Left kidney (tissue), 2 donors: ENCODE results near the gene EFCAB6. TPM values are rescaled to one million over a fixed set of nuclear protein-coding genes. Genes with fewer than 3 reads are reported as not detected.

Experiments used
- DNase-seq: peaks from one replicate; pipeline ENCODE4 v3.0.0-alpha.2; 2013
- polyA plus RNA-seq: library from polyadenylated mRNA; unstranded; fragments of 120-200 nt; gene quantifications from one replicate; pipeline ENCODE4 v1.2.1, GENCODE V29; 2013; ENCODE audit not compliant: insufficient read length

The EFCAB6 gene
- polyA plus RNA-seq, 1 donor, result 6.5 TPM

- DNase-seq, result no peak
These were observed 261.4 kb downstream of the EFCAB6 start for GRCh38 chr22:43550672-43551071.

DNA sequence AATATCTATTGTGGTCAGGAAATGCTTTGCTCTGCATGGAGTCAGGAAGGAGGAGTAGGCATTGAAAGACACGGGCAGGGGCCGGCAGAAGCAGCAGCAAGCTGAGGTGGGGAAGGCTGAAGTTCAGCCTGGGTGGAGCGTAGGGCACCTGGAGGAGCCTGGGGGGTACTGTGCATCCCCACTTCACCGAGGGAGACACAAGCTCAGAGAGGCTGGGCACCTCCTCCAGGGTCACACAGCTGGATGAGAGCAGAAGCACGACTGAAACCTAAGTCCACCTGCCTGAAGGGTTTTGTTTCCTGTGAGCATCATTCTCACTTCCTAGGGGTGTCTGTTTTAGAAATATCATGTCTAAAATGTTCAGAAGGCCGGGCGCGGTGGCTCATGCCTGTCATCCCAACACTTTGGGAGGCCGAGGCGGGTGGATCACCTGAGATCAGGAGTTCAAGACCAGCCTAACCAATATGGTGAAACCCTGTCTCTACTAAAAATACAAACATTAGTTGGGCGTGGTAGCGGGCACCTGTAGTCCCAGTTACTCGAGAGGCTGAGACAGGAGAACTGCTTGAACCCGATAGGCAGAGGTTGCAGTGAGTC lies 262.0 kb downstream of the EFCAB6 start:
- no peak for DNase-seq

DNA sequence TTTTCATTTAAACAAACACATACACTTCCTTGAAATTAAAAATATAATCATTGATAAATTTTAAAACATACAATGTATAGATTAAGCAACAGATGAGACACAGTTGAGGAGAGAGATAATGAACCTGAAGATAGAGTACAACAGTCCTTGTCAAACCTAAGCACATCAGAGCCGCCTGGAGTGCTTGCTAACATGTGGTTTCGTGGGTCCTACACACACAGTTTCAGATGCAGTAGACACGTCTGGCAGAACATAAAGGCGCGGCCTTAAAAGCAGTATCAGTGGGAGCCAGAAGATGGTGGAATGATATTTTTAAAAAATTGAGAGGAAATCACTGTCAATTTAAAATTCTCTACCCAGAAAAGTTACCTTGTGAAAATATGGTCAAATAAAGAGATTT lies 265.9 kb downstream of the EFCAB6 start:
- no peak for DNase-seq

DNA sequence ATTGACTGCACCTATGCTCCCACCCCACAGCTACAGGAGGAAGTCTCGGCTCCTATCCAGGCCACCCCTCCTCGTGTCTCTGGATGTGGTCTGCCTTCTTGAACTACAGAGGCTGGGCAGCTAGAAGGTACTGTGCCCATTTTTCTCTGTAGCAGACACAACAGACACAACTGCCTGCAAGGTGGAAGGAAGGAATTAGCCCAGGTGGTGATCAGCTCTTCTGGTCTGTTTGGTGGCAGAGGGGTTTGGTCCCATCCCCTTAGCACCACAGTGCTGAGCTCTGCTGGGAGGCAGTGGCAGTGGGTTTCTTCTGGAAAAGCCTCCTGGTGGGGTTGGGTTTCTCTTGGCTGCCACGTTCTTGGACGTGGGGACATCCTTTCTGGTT lies 267.8 kb downstream of the EFCAB6 start:
- DNase-seq, result no peak

- DNase-seq, result no peak
These were observed 268.4 kb downstream of the EFCAB6 start for GRCh38 chr22:43543522-43544288.

DNA sequence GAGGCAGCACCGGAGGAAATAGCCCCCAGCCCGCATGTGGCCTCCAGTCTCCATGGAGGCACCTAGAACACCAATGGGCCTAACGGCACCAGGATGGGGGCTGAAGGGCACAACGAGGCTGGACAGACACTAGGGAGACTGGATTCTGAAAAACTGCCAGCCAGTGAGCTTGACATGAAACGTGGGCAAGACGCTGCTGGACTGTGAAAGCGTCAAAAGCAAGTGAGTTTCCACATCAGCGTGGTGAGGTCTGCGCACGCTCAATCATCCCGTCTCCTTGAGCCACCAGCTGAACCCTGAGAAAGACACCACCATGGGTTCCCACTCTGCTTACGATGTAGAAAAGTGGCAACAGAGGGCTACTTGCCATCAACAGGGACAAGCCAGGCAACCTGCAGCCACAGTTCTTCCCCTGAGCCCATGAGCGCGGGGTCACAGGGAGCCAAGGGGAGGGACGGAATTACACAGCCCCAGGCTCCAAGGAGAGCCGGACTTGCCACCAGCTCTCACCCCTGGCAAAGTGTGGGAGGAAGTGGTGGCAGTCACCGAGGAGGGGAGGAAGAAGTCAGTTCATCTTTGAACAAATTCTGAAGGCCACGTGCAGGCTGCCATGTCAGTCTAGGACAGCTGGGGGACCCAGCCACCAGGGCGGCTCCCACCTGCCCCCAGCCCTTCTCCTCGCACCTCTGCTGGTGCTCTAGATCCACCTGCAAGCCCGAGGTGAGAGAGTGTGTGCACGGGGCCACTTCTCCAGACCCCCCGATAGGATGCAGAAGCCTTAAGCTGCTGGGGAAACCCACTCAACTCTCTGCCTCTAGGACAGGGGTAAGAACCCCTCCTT lies 269.2 kb downstream of the EFCAB6 start:
- DNase-seq, result no peak

- DNase-seq, result no peak
These were observed 270.4 kb downstream of the EFCAB6 start for GRCh38 chr22:43541462-43542407.

DNA sequence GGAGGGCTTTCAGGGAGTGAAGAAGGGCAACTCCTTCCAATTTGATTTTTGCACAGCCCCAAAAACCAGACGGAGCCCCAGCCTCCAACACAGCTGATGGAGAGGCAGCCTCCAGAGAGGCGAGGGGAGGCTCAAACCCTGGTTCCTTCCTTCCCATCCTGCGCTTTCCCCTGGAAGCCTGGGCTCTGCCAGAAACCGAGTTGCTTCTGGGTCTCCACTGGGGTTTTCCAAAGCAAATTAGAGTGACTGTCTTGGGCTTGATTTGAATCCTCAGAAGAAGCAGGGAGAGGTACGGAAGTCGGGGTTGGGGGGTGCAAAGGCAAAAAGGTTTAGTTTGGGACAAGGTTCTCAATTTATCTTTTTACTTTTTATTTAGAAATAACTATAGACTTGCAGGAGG lies 271.1 kb downstream of the EFCAB6 start:
- no peak for DNase-seq

GRCh38 chr22:43540529-43540923 lies 271.6 kb downstream of the EFCAB6 start:
- DNase-seq, result no peak

DNA sequence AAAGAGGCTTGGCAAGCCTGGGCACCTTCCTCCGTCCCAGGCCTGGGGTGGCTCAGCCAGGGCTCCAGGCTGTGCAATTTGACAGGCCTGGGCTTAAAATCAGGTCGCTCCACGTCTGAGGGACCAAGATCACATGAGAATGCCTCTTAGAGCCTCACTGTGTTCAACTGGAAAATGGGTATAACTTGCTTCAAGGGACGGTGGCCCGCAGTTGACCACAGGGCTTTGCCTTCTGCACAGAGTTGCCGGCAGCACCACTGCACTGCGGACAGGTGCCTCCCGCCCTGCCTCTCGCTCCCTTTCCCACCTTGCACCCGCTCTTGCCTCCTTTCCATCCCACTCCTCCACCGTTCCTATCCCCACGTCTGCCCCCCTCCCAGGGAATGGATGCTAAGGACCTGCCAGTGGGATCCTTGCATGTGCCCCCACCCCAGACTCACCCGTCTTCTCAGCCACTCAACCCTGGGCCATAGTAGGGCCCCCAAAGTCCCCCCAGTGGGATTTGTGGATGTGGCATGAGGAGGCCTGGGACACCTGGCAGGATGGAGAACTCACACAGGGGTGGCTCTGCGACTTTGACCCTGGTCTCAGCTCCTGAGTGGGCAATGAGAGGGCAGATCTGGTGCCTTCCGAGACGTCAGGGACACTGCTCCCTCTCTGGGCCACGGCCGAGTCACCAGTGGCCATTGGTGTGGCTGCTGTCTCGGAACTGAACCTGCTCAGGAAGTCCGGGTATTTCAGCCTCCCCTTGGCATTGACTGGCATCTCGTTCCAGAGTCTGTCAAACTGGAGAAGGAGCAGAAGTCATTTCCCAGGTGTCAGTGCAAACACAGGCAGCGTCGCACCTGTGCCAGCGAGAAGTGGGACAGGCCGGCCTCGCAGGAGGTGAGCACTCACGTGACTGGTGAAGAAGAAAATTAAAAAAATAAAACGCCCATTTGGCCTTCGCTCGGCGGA lies 272.3 kb downstream of the EFCAB6 start:
- DNase-seq, result no peak

DNA sequence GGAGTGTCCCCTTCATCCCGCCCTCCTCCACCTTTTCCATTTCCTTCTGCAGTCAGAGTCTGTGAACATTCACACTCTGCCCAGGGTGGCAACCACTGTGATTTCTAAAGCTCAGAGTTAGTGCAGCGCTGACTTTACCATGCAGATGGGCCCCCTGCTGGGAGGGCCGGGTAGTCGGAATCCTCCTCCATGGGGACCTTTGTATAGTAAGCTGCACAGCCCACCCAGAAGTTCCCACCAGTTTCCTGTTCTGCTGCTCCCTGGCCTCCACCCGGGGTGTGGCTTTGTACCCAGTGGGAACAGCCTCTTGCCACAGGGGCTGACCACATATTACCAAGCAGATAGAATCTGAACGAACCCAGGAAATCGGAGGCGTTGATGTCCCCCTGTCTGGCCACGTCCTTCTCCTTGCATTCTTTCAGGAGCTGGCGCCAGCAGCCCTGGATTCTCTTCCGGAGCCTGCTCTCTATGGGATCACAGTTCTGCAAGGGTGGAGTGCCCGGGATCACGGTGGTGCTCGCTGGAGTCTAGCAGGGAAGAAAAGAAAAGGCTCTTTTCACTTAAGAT lies 275.0 kb downstream of the EFCAB6 start:
- no peak for DNase-seq

- DNase-seq, result no peak
These were observed 276.4 kb downstream of the EFCAB6 start for GRCh38 chr22:43535741-43536140.

- DNase-seq, result no peak
These were observed 276.8 kb downstream of the EFCAB6 start for GRCh38 chr22:43535336-43535735.

DNA sequence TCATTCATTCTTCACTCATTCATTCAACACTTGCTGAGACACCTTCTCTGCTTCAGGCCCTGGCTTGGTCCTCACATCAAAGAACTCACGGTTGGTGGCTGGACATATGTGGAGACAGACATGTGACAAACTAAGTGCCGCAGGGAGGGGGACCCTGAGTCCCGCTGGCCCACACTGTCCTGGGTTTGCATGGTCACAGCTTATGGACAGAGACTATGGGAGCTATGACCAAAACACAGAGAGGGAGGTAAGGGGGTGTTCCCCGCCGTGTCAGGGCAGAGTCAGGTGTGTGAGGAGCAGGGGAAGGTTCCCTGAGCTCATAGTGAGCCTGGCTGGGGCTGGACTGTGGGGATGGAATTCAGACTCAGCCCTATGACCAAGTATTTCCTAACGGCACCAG lies 277.2 kb downstream of the EFCAB6 start:
- no peak for DNase-seq

DNA sequence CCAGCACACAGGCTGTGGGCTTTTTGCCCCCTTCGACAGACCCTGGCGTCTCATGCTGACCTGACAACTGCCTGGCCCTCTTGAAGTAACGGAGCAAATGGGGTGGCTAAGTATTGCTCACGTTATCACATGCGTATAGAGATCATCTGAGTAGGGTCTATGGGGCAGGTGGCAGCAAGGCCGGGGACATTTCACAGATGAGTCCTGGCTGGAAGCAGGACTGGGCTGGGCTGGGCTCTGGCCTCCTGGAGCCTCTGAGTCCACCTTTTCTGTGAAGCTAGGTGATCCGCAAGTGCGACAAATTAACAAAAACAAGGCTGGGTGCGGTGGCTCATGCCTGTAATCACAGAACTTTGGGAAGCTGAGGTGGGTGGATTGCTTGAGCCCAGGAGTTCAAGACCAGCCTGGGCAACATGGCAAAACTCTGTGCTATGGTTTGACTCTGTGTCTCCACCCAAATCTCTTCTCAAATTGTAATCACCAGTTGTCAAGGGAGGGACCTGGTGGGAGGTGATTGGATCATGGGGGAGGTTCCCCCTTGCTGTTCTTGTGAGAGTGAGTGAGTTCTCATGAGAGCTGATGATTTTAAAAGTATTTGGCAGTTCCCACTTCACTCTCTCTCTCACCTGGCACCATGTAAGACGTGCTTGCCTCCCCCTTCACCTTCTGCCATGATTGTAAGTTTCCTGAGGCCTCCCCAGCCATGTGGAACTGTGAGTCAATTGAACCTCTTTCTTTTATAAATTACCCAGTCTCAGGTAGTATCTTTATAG lies 278.3 kb downstream of the EFCAB6 start:
- no peak for DNase-seq

DNA sequence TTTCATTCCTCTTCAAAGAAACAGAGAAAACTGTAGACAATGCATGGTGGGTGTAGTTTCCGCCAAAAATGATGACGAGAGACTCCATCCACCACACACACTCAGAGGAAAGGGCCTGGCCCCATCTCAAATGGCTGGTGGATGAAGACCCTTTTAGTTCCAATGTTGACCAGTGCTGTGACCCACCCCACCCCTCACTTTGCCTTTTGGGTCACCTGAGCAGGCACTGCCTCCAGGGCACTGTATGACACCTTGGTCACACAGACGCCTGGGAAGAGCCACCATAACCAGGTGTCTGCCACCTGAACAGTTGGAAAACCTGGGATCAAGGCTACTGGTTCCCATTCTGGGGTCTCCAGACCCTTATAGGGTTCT lies 279.0 kb downstream of the EFCAB6 start:
- DNase-seq, result no peak

- no peak for DNase-seq
These were observed 279.6 kb downstream of the EFCAB6 start for GRCh38 chr22:43532301-43533155.

GRCh38 chr22:43531651-43532050 lies 280.5 kb downstream of the EFCAB6 start:
- no peak for DNase-seq
